Activated naive CD4-positive, alpha-beta T cell treated with anti-CD3 and anti-CD28 coated beads, Interleukin-2, amount 10 ng/mL, durations not matched to agents 7 days and 5 days (primary cell): Measurements from ENCODE around the gene SMIM9.

ENCODE experiments used
- CTCF ChIA-PET: fragments of 350-600 bp; sonication (Branson Sonifier 250); formaldehyde crosslinking; loops from one replicate; lab custom pipeline; 2021; ENCODE audit warnings: antibody characterized with exemption; lab: Charles Lee
- DNase-seq: peaks from one replicate; pipeline ENCODE4 v3.0.0-alpha.2; 2020
- H3K27ac Mint-ChIP-seq: one replicate; pipeline ENCODE4 v1.8.0; 2021; ENCODE audit warnings: mild to moderate bottlenecking, moderate library complexity, mixed read lengths
- H3K27me3 Mint-ChIP-seq: one replicate; pipeline ENCODE4 v1.8.0; 2021; ENCODE audit warnings: mild to moderate bottlenecking, mixed read lengths
- H3K36me3 Mint-ChIP-seq: one replicate; pipeline ENCODE4 v1.8.0; 2021; ENCODE audit warnings: mixed read lengths
- H3K4me1 Mint-ChIP-seq: one replicate; pipeline ENCODE4 v1.8.0; 2021; ENCODE audit warnings: mixed read lengths
- H3K4me3 Mint-ChIP-seq: one replicate; pipeline ENCODE4 v1.8.0; 2021; ENCODE audit warnings: mild to moderate bottlenecking, moderate library complexity, mixed read lengths
- H3K9me3 Mint-ChIP-seq: one replicate; pipeline ENCODE4 v1.8.0; 2021; ENCODE audit warnings: mixed read lengths

SMIM9 gene

DNA sequence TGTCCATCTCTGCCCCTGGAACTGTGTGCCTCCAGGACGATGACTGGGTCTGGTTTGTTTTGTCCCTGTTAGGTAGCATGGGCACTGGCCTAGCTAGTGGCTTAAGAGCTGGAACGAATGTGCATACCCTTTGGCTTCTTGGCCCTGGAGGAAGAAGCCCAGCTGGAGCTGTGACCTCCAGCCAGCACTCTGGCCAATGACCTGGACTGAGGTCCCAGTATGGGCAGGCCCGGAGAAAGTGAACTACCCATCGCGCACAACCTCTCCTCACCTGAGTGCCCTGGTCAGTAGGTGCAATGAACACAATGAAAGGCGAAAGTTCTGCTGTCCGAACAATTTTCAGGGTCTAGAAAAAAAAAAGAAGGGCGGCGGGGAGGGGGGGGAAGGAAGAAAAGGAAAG is 53.5 kb downstream of the SMIM9 start:
- DNase-seq = no peak
- no peaks in the 10 kb centered on the region for H3K27me3 Mint-ChIP-seq
- CTCF ChIA-PET = no interaction called here
- no peaks in the 10 kb centered on the region for H3K9me3 Mint-ChIP-seq
- peaks cover 48% of the 10 kb centered on the region for H3K36me3 Mint-ChIP-seq
- H3K4me1 Mint-ChIP-seq = peaks cover 34% of the 10 kb centered on the region
- no peak overlapping the region for H3K27ac Mint-ChIP-seq
- no peak overlapping the region for H3K4me3 Mint-ChIP-seq

DNA sequence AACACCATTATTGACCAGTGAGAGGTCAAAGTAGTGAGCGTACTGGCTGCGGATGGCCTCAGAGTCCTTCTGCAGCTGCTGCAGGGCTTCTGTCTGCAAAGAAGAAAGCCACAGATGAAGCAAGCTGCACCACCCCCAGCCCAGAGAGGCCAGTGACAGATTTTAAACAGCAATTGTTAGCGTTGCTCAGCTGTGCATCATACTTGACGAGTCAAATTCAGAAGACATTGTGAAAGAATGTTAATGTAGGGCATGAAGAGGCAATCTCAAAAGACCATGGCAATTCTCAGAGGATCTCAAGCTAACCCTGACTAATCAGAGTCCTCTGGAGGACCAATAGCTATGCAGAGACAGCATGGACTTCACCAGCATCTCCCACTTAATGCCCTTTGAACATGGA is 55.2 kb downstream of the SMIM9 start:
- no peaks in the 10 kb centered on the region for H3K9me3 Mint-ChIP-seq
- H3K27ac Mint-ChIP-seq = no peak overlapping the region
- H3K36me3 Mint-ChIP-seq = peaks cover 46% of the 10 kb centered on the region
- peaks cover 32% of the 10 kb centered on the region for H3K4me1 Mint-ChIP-seq
- no peak for DNase-seq
- CTCF ChIA-PET = no interaction called here
- no peak overlapping the region for H3K4me3 Mint-ChIP-seq
- no peaks in the 10 kb centered on the region for H3K27me3 Mint-ChIP-seq

DNA sequence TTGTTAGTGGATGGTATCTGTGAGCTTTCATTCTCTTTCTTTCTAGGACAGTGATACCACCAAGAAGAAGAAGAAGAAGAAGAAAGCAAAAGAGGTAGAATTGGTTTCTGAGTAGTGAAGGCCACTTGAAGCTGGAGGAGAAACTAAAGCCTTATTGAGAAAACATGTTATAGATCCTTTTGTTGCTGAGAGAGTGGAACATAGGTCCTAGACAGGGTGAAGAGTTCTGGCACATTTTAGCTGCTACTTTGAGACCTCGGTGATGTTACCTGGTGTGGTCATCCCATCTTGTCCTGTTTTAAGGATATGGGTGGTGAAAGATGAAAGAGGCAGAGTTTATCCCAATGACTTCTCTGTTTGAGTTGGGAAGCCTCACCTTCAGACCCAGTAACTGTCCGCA is 57.7 kb downstream of the SMIM9 start:
- H3K9me3 Mint-ChIP-seq = no peaks in the 10 kb centered on the region
- CTCF ChIA-PET = no interaction called here
- H3K27ac Mint-ChIP-seq = peak overlapping the region; percentile 19
- no peak for DNase-seq
- H3K4me3 Mint-ChIP-seq = no peak overlapping the region
- peaks cover 25% of the 10 kb centered on the region for H3K4me1 Mint-ChIP-seq
- H3K27me3 Mint-ChIP-seq = no peaks in the 10 kb centered on the region
- H3K36me3 Mint-ChIP-seq = peaks cover 49% of the 10 kb centered on the region

DNA sequence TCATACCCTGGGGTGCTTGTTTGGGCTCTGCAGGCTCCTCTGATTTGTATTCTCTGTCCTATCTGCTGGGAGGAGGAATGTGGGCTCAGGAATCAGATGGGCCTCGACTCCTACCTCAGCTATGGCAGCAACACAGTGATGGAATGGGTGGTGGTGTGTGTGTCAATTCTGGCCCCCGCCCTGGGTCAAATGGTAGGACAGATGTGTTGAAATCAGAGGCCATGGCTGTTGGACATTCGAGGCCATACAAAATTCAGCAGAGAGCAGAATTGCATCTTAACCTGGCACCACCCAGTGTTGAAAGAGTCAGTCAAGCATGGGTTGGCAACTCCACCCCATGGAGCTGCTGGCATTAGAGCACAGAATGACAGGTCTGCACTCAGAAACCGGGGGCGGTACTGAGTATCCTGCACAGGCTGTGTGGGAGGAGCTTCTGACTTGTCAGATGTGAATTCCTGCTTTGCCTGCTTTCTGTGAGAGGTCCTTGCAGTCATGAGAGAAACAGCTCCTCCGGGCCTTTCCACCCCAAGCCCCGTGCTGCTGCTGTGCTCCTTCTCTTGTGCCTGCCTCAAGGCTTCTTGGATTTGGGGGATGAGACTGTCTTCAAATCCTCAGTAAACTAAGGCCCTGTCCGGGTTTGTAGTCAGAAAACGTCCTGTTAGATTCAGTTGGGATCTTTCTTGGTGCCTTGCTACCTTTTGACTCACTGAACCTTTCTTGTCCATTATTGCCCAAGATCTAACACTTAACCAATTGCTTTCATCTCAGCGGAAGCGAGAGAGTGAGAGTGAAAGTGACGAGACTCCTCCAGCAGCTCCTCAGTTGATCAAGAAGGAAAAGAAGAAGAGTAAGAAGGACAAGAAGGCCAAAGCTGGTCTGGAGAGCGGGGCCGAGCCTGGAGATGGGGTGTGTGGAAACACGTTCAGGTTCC is 58.8 kb downstream of the SMIM9 start:
- H3K4me3 Mint-ChIP-seq = no peak overlapping the region
- CTCF ChIA-PET = interaction anchor here (0.9 kb wide), 1 partner anchor 12 kb away, joined by 4 read pairs; no protein-coding TSS in a partner anchor
- peak overlapping the region; percentile 70 for H3K27ac Mint-ChIP-seq
- peaks cover 51% of the 10 kb centered on the region for H3K36me3 Mint-ChIP-seq
- no peaks in the 10 kb centered on the region for H3K27me3 Mint-ChIP-seq
- H3K4me1 Mint-ChIP-seq = peaks cover 30% of the 10 kb centered on the region
- peak; percentile 31 for DNase-seq
- no peaks in the 10 kb centered on the region for H3K9me3 Mint-ChIP-seq

DNA sequence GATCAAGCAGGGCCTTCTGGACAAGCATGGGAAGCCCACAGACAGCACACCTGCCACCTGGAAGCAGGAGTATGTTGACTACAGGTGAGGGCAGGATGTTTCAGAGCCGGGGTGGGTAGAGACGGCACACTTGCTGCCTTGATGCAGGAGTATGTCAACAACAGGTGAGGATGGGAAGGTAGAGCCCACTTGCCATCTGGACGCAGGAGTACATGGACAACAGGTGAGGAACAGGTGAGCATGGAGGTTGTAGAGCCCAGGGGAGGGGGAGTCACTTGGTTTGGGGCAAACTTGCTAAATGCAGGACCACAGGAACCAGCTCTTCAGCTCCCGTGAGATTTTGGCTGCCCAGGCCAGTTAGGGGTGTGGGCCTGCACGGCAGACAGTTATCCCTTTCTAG is 59.8 kb downstream of the SMIM9 start:
- Mint-ChIP-seq H3K27ac (no peak overlapping the region), H3K4me3 (no peak overlapping the region), H3K27me3 (no peaks in the 10 kb centered on the region), H3K36me3 (peaks cover 55% of the 10 kb centered on the region), H3K4me1 (peaks cover 32% of the 10 kb centered on the region), H3K9me3 (no peaks in the 10 kb centered on the region)
- no peak for DNase-seq
- CTCF ChIA-PET = no interaction called here
